ACC112 (cell line): ENCODE results near the gene SMARCE1.
"Not testable (repeated sequence)": the region's sequence is repeated elsewhere in the genome, so short reads cannot be mapped to it uniquely, and the experiment has no call there.

Experiments
- H2AFZ ChIP-seq: fragments of 200-600 bp; sonication (generic); one replicate; pipeline ENCODE4 v1.6.0; 2017; ENCODE audit warnings: antibody characterized with exemption, low read length; ENCODE audit not compliant: unreplicated experiment
- H3K27ac ChIP-seq: fragments of 200-600 bp; sonication (generic); 2 replicates; pipeline ENCODE4 v1.5.1; 2014; ENCODE audit warnings: low read depth, mild to moderate bottlenecking, antibody characterized with exemption, low read length, moderate library complexity
- H3K27me3 ChIP-seq: fragments of 200-600 bp; sonication (generic); 2 replicates; pipeline ENCODE4 v1.6.1; 2014; ENCODE audit warnings: mild to moderate bottlenecking, antibody characterized with exemption, low read length, moderate library complexity, mixed read lengths; ENCODE audit not compliant: insufficient read depth
- H3K36me3 ChIP-seq: fragments of 200-600 bp; sonication (generic); 2 replicates; pipeline ENCODE4 v1.6.1; 2016; ENCODE audit warnings: mild to moderate bottlenecking, antibody characterized with exemption, low read length, moderate library complexity, mixed read lengths; ENCODE audit not compliant: insufficient read depth
- H3K4me1 ChIP-seq: fragments of 200-600 bp; sonication (generic); one replicate; pipeline ENCODE4 v1.6.1; 2016; ENCODE audit warnings: low read length, mixed read lengths; ENCODE audit not compliant: insufficient read depth, unreplicated experiment, control insufficient read depth
- H3K4me3 ChIP-seq: fragments of 200-600 bp; sonication (generic); 2 replicates; pipeline ENCODE4 v1.5.1; 2014; ENCODE audit warnings: mild to moderate bottlenecking, low read depth, low read length
- H3K79me2 ChIP-seq: fragments of 200-600 bp; sonication (generic); one replicate; pipeline ENCODE4 v1.6.0; 2016; ENCODE audit warnings: low read length; ENCODE audit not compliant: control insufficient read depth, unreplicated experiment, insufficient read depth

SMARCE1 gene

DNA sequence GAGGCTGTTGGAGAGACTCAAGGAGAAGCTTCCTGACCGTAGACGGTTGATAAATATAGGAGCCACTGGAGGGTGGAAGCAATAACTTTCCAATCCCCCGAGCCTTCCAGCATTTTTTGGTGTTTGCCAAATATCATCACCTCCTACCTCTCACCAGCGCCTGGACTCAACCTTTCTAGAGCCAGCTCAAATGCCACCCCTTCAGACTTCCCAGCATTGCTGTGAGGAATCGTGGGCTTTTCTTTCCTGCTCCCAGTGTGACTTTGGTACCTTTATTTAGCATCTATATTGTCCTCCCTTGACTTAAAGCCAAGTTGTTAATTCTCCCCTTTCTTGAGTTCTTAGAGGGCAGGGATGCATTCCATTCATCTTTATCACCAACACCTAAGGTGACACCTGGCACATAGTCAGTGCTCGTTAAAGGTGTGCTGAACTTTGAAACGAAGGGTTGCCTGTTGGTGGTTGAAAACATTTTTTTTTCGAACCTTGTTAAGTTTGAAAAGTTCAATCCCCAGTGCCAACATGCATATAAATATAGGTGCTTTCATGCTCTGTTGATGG is 47.1 kb downstream of the SMARCE1 start:
- Histone ChIP-seq H3K79me2 (no peaks in the 10 kb centered on the region), H3K27me3 (no peaks in the 10 kb centered on the region), H2AFZ (no peak overlapping the region), H3K27ac (no peak overlapping the region), H3K4me3 (no peak overlapping the region), H3K4me1 (peaks cover 10% of the 10 kb centered on the region), H3K36me3 (no peaks in the 10 kb centered on the region)

DNA sequence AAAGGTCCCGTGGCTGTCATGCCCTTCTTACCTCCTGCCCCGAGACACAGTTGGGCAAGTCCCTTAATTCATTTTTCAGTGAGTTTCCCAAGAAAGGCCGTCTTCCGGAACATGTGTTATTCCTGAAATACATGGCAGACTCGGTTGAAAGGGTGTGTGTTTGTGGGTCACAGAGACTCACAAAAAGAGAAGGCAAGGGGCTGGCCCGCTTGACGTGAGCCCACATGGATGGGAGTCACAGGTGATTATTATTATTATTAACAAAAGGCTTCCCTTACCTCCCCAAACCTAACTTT is 48.2 kb downstream of the SMARCE1 start:
- Histone ChIP-seq H3K79me2 (no peaks in the 10 kb centered on the region), H3K36me3 (no peaks in the 10 kb centered on the region), H3K27me3 (no peaks in the 10 kb centered on the region), H2AFZ (no peak overlapping the region), H3K4me1 (peaks cover 10% of the 10 kb centered on the region), H3K4me3 (no peak overlapping the region), H3K27ac (peak overlapping the region; percentile 36; the same call in 1 of the 2 replicates)

DNA sequence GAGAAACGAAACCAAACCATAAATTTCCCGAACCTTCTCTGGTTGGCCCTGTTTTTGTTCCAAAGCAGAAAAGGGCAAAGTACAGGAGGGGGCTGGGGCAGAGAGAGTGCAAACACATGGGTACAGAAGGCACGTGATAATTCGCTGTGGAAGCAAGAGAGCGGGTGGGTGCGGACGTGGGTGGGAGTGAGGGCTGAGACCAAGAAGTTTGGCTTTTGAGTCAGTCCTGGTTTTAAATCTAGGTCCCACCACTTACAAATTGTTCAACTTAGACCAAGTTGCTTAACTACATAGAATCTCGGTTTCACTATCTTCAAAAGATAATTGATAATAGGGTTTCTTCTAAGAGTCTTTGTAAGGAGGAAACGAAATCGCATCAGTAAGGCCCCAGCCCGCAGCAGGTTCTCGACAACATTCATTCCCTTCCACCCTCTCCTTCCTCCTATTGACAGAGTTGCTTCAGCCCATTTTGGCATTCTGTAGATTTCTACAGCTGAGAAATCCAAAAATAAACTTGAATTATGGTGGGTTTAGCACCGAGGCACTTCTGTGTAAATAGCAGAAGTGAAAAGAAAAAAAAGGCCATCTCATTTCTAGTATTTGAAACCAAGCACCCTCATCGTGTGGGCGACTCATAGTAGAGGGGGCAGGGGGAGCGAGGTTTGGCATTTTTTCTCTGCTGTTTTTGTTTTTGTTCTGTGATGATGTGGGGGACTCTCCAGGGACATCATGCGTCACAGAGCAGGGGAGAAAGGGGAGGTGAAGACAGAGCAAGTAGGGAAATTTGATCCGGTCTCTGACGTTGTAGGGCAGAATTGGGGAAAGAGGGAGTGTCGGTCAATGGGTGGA is 48.8 kb downstream of the SMARCE1 start:
- Histone ChIP-seq H3K4me3 (no peak overlapping the region; the same call in 1 of the 2 replicates), H2AFZ (peak overlapping the region; percentile 36), H3K27ac (peak overlapping the region; percentile 42; the same call in 1 of the 2 replicates), H3K27me3 (no peaks in the 10 kb centered on the region), H3K79me2 (no peaks in the 10 kb centered on the region), H3K4me1 (peaks cover 10% of the 10 kb centered on the region), H3K36me3 (no peaks in the 10 kb centered on the region)

DNA sequence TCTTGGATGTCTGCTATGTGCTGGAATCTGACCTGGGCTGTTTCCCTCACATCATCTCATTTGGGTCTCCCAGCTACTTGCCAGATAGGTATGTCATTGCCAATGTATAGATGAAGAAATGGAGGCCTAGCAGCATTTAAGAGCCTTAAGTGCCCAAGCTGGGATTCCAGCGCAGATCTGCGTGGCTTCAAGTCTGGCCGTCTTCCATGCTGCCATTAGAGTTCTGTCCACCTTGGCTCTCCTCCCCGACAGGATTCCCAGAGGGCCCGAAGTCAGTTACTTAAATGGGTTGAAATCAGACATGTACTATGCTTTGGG is 49.4 kb downstream of the SMARCE1 start:
- H3K36me3 ChIP-seq: no peaks in the 10 kb centered on the region
- H3K4me3 ChIP-seq: no peak overlapping the region
- no peaks in the 10 kb centered on the region for H3K79me2 ChIP-seq
- H3K27ac ChIP-seq: no peak overlapping the region
- H2AFZ ChIP-seq: no peak overlapping the region
- no peaks in the 10 kb centered on the region for H3K27me3 ChIP-seq
- peaks cover 10% of the 10 kb centered on the region for H3K4me1 ChIP-seq

DNA sequence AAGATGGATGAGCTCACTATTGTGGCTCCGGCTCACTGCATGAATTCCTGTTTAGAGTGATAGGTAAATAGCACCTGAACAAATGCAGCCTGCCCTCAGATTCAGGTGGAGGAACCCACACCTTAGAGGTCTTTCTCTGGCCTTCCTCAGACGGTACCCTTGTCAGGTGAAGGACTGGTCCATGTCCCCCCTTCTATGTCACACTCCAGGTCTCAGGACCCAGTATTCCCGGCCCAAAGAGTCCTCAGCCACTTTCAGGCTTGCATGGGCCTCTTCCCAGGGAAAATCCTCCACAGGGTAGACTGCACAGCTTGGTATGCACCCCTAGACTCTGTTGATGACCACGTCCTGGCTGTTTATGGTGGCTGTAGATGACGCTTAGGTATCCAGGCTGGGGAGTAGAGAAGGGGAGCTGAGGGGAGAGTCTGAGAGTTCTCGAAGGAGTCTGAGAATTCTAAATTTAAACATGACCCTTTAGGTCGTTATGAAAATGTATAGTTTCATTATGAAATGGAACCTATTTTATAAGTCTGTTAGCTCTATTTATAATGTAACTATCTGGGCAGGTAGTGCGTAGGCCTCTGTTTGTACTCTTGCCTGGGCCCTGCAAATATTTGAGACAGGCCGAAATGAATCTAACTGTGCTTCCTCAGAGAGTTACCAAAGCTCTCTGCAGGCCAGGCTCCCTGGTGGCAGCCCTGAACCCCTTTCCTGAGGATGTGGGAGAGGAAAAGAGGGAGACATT is 49.9 kb downstream of the SMARCE1 start:
- Histone ChIP-seq H3K4me3 (no peak overlapping the region), H2AFZ (no peak overlapping the region), H3K4me1 (peaks cover 10% of the 10 kb centered on the region), H3K79me2 (no peaks in the 10 kb centered on the region), H3K27ac (no peak overlapping the region), H3K36me3 (no peaks in the 10 kb centered on the region), H3K27me3 (no peaks in the 10 kb centered on the region)

DNA sequence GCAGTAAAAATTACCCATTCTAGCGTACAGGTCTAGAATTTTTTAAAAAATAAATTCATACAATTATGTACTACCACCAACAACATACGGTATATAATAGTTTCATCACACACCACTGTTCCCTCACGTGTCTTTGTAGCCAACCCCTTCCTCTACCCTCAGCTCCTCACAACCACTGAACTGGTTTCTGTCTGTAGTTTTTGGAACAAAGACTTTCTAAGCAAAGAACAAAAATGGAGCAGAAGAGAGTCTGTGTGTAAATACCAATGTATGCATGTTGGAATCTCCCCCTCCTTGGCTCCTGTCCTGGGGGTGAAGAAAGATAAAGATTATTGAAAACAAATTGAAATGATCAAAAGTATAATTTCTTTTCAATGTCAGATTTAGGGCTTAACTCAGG is 50.5 kb downstream of the SMARCE1 start:
- H3K4me1 ChIP-seq: peaks cover 10% of the 10 kb centered on the region
- H3K27ac ChIP-seq: no peak overlapping the region
- no peak overlapping the region for H3K4me3 ChIP-seq
- H2AFZ ChIP-seq: no peak overlapping the region
- H3K36me3 ChIP-seq: no peaks in the 10 kb centered on the region
- no peaks in the 10 kb centered on the region for H3K79me2 ChIP-seq
- H3K27me3 ChIP-seq: no peaks in the 10 kb centered on the region

DNA sequence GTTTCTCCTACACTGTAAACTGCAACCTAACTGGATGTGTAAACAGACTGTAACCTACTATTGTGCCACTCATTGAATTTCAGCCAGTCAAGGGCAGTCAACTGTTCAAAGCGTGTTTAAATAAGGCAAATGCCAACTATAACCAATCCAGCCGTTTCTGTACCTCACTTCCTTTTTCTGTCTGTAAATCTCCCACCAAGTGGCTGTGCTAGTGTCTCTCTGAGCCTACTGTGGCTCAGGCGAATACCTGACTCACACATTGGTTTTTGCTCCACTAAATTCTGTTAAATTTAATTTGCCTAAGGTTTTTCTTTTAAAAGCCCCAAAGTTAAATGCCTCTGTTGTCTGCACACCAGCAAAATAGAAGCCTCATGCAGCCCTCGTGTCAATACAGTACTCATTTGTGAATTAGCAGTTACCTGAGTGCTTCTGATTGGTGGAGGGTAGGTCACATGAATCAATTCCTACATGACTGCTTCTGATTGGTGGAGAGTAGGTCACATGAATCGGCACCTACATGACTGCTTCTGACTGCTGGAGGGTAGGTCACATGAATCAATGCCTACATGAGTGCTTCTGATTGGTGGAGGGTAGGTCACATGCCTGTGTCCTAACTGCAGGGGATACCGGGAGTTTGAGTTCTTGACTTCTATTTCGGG is 51.2 kb downstream of the SMARCE1 start:
- no peak overlapping the region for H2AFZ ChIP-seq
- no peaks in the 10 kb centered on the region for H3K79me2 ChIP-seq
- H3K27me3 ChIP-seq: no peaks in the 10 kb centered on the region
- H3K4me1 ChIP-seq: peaks cover 10% of the 10 kb centered on the region
- no peak overlapping the region for H3K4me3 ChIP-seq
- H3K27ac ChIP-seq: no peak overlapping the region
- H3K36me3 ChIP-seq: no peaks in the 10 kb centered on the region

DNA sequence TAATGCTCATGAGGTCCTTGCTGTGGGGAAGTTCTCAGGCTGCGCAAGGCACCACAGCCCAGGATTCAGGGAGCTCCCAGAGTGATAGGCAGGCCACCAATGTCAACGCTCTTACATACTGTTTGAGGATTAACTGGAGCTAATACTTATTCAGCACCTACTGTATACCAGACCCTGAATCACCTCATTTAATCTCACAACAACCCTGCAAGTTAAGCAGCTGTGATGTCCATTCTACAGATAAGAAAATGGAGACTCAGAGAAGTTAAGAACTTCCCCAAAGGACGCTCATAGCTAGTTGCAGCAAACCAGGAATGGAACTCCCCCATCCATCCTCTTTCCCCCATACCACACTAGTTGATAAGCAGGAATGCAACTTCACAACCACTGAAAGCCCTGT is 56.9 kb downstream of the SMARCE1 start:
- peaks cover 36% of the 10 kb centered on the region for H3K27me3 ChIP-seq
- H3K36me3 ChIP-seq: no peaks in the 10 kb centered on the region
- no peaks in the 10 kb centered on the region for H3K79me2 ChIP-seq
- no peak overlapping the region for H3K27ac ChIP-seq
- H3K4me3 ChIP-seq: no peak overlapping the region
- no peaks in the 10 kb centered on the region for H3K4me1 ChIP-seq
- no peak overlapping the region for H2AFZ ChIP-seq

DNA sequence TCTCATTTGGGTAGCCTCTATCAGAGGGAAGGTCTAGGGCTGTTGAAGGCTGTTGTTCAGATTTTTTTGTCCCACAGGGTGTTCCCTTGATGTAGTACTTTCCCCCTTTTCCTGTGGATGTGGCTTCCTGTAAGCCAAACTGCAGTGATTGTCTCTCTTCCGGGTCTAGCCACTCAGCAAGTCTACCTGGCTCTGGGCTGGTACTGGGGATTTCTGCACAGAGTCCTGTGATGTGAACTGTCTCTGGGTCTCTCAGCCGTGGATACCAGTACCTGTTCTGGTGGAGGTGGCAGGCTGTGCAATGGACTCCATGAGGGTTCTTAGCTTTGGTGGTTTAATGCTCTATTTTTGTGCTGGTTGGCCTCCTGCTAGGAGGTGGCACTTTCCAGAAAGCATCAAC is 59.1 kb downstream of the SMARCE1 start:
- Histone ChIP-seq H3K79me2 (no peaks in the 10 kb centered on the region), H3K27ac (no peak overlapping the region), H3K27me3 (peaks cover 36% of the 10 kb centered on the region), H3K36me3 (no peaks in the 10 kb centered on the region), H3K4me3 (no peak overlapping the region), H3K4me1 (no peaks in the 10 kb centered on the region), H2AFZ (no peak overlapping the region)

DNA sequence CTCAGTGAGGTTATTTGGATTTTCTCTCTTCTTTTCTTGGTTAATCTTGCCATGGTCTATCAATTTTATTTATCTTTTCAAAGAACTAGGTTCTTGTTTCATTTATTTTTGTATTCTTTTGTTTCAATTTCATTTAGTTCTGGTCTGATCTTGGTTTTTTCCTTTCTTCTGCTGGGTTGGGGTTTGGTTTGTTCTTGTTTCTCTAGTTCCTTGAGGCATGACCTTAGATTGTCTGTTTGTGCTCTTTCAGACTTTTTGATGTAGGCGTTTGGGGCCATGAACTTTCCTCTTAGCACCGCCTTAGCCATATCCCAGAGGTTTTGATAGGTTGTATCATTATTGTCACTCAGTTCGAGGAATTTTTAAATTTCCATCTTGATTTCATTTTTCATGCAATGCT is 61.4 kb downstream of the SMARCE1 start:
- H3K27me3 ChIP-seq: peaks cover 36% of the 10 kb centered on the region
- H3K4me3 ChIP-seq, H3K79me2 ChIP-seq, H3K27ac ChIP-seq, H3K36me3 ChIP-seq, H3K4me1 ChIP-seq, H2AFZ ChIP-seq: not testable (repeated sequence)
